Chondrocyte (in vitro differentiated cells): ENCODE results near the gene LRRC70. TPM values are rescaled to one million over a fixed set of nuclear protein-coding genes. Genes with fewer than 3 reads are reported as not detected.

Source experiments
- DNase-seq: peaks from one replicate; pipeline ENCODE4 v3.0.0; 2021; ENCODE audit warnings: mixed read lengths, low spot score
- H3K27ac Mint-ChIP-seq: one replicate; pipeline ENCODE4 v1.8.0; 2021; ENCODE audit warnings: mild to moderate bottlenecking, moderate library complexity, mixed read lengths; ENCODE audit not compliant: unreplicated experiment
- H3K27me3 Mint-ChIP-seq: 2 replicates; pipeline ENCODE4 v1.8.0; 2021; ENCODE audit warnings: low read depth, mixed read lengths
- H3K36me3 Mint-ChIP-seq: 2 replicates; pipeline ENCODE4 v1.8.0; 2021; ENCODE audit warnings: low read depth, mixed read lengths
- H3K4me1 Mint-ChIP-seq: 2 replicates; pipeline ENCODE4 v1.8.0; 2021; ENCODE audit warnings: low read depth, mild to moderate bottlenecking, mixed read lengths
- H3K4me3 Mint-ChIP-seq: one replicate; pipeline ENCODE4 v1.8.0; 2021; ENCODE audit warnings: mild to moderate bottlenecking, moderate library complexity, mixed read lengths; ENCODE audit not compliant: unreplicated experiment
- H3K9me3 Mint-ChIP-seq: 2 replicates; pipeline ENCODE4 v1.8.0; 2021; ENCODE audit warnings: low read depth, mixed read lengths
- CTCF ChIP-seq: fragments of 200-600 bp; sonication (generic); IDR thresholded peaks from 2 replicates; pipeline ENCODE4 v1.5.0; 2021; ENCODE audit warnings: antibody characterized with exemption, mild to moderate bottlenecking, moderate library complexity
- total RNA-seq: library from RNA; stranded (reverse); gene quantifications from 3 replicates; pipeline ENCODE4 v1.2.1, GENCODE V29; 2021

LRRC70 gene
- total RNA-seq, 1 donor from 2014 or later = 0.20 TPM

GRCh38 chr5:62575066-62575465 is 3.6 kb upstream of the LRRC70 start:
- no peak overlapping the region for H3K4me3 Mint-ChIP-seq
- no peaks in the 10 kb centered on the region for H3K36me3 Mint-ChIP-seq
- H3K27ac Mint-ChIP-seq = no peak overlapping the region

GRCh38 chr5:62575489-62575888 is 3.1 kb upstream of the LRRC70 start:
- H3K27ac Mint-ChIP-seq = no peak overlapping the region
- H3K4me1 Mint-ChIP-seq = peaks cover 3% of the 10 kb centered on the region
- no peak for DNase-seq
- no peaks in the 10 kb centered on the region for H3K36me3 Mint-ChIP-seq
- H3K9me3 Mint-ChIP-seq = no peaks in the 10 kb centered on the region
- H3K4me3 Mint-ChIP-seq = no peak overlapping the region
- no peaks in the 10 kb centered on the region for H3K27me3 Mint-ChIP-seq
- no peak for TF ChIP-seq CTCF

More at GRCh38 chr5:62575066-62575465, 3.6 kb upstream of the LRRC70 start:
- no peaks in the 10 kb centered on the region for H3K9me3 Mint-ChIP-seq
- TF ChIP-seq CTCF = no peak
- DNase-seq = no peak
- H3K4me1 Mint-ChIP-seq = peaks cover 3% of the 10 kb centered on the region
- H3K27me3 Mint-ChIP-seq = no peaks in the 10 kb centered on the region

- H3K9me3 Mint-ChIP-seq = no peaks in the 10 kb centered on the region
- no peak overlapping the region for H3K4me3 Mint-ChIP-seq
- no peaks in the 10 kb centered on the region for H3K27me3 Mint-ChIP-seq
- no peak for TF ChIP-seq CTCF
- peaks cover 3% of the 10 kb centered on the region for H3K4me1 Mint-ChIP-seq
- H3K27ac Mint-ChIP-seq = no peak overlapping the region
- no peaks in the 10 kb centered on the region for H3K36me3 Mint-ChIP-seq
- no peak for DNase-seq
These were observed 1.9 kb upstream of the LRRC70 start for GRCh38 chr5:62576570-62577170.

- no peak for TF ChIP-seq CTCF
- Mint-ChIP-seq H3K27ac (no peak overlapping the region), H3K4me3 (no peak overlapping the region), H3K27me3 (no peaks in the 10 kb centered on the region), H3K9me3 (no peaks in the 10 kb centered on the region), H3K36me3 (no peaks in the 10 kb centered on the region), H3K4me1 (peaks cover 3% of the 10 kb centered on the region)
- DNase-seq = no peak
These were observed 1.1 kb upstream of the LRRC70 start for GRCh38 chr5:62577488-62577887.

GRCh38 chr5:62579761-62580160 is 1.1 kb downstream of the LRRC70 start:
- Mint-ChIP-seq H3K4me1 (peaks cover 3% of the 10 kb centered on the region), H3K27me3 (no peaks in the 10 kb centered on the region), H3K9me3 (no peaks in the 10 kb centered on the region), H3K27ac (no peak overlapping the region), H3K4me3 (no peak overlapping the region), H3K36me3 (no peaks in the 10 kb centered on the region)
- TF ChIP-seq CTCF = no peak
- no peak for DNase-seq
